Measurements from ENCODE around the gene TUBGCP6.
A peak's percentile ranks its signal among the peaks of the same experiment; 100 is the strongest.
"Not testable (repeated sequence)": the region's sequence is repeated elsewhere in the genome, so short reads cannot be mapped to it uniquely, and the experiment has no call there.

Gene TUBGCP6

GRCh38 chr22:50169774-50170341 is 75.0 kb downstream of the TUBGCP6 start:
- Histone ChIP-seq H3K4me1 (no peaks in the 10 kb centered on the region), H3K36me3 (no peaks in the 10 kb centered on the region), H3K4me3 (ENCODE audit: low read depth, low read length) (peak overlapping the region; percentile 35), H3K9me3 (no peaks in the 10 kb centered on the region; the same call in 1 of the 2 replicates), H3K27me3 (peaks cover 10% of the 10 kb centered on the region)
- peak; percentile 26 for DNase-seq
- TF ChIP-seq CTCF (IDR thresholded peaks at IDR 0.05; ENCODE audit: low read depth, low read length), result no peak

GRCh38 chr22:50169181-50169759 is 75.6 kb downstream of the TUBGCP6 start:
- Histone ChIP-seq H3K36me3 (no peaks in the 10 kb centered on the region), H3K4me1 (no peaks in the 10 kb centered on the region), H3K27me3 (peaks cover 10% of the 10 kb centered on the region), H3K9me3 (no peaks in the 10 kb centered on the region; the same call in 1 of the 2 replicates), H3K4me3 (ENCODE audit: low read depth, low read length) (no peak overlapping the region; the same call in 1 of the 2 replicates)
- no peak for TF ChIP-seq CTCF (IDR thresholded peaks at IDR 0.05; ENCODE audit: low read depth, low read length)
- DNase-seq, result peak; percentile 19

- H3K9me3 ChIP-seq; H3K27me3 ChIP-seq; H3K4me1 ChIP-seq; H3K4me3 ChIP-seq (ENCODE audit: low read depth, low read length); DNase-seq; H3K36me3 ChIP-seq: not testable (repeated sequence)
Measured at GRCh38 chr22:50168490-50169180, 76.2 kb downstream of the TUBGCP6 start.

- peak; percentile 8 for DNase-seq
- Histone ChIP-seq H3K9me3 (no peaks in the 10 kb centered on the region; the same call in 1 of the 2 replicates), H3K4me1 (no peaks in the 10 kb centered on the region), H3K27me3 (peaks cover 10% of the 10 kb centered on the region), H3K36me3 (no peaks in the 10 kb centered on the region), H3K4me3 (ENCODE audit: low read depth, low read length) (no peak overlapping the region)
- no peak for TF ChIP-seq CTCF (IDR thresholded peaks at IDR 0.05; ENCODE audit: low read depth, low read length)
Measured at GRCh38 chr22:50167689-50168489, 76.9 kb downstream of the TUBGCP6 start.

All from BE2C (cell line).